GM21381 (cell line): Measurements from ENCODE around the gene CABP7.

Experiments
- ATAC-seq: cut with Tn5 transposase; IDR thresholded peaks from one replicate; pipeline ENCODE4 v1.9.1; 2021; ENCODE audit warnings: mild to moderate bottlenecking, moderate library complexity; ENCODE audit not compliant: unreplicated experiment

Gene CABP7

GRCh38 chr22:29722587-29722986 is 2.8 kb downstream of the CABP7 start:
- ATAC-seq = no peak

- no peak for ATAC-seq
Measured at GRCh38 chr22:29723766-29724165, 4.0 kb downstream of the CABP7 start.

- ATAC-seq = no peak
Measured at GRCh38 chr22:29724843-29725242, 5.0 kb downstream of the CABP7 start.

GRCh38 chr22:29726106-29726505 is 6.3 kb downstream of the CABP7 start:
- ATAC-seq = no peak

- no peak for ATAC-seq
Measured at GRCh38 chr22:29726512-29727130, 6.8 kb downstream of the CABP7 start.

GRCh38 chr22:29727131-29727523 is 7.3 kb downstream of the CABP7 start:
- ATAC-seq = no peak

GRCh38 chr22:29729161-29729560 is 9.4 kb downstream of the CABP7 start:
- ATAC-seq = no peak

GRCh38 chr22:29731058-29731850 is 11.5 kb downstream of the CABP7 start:
- no peak for ATAC-seq

- no peak for ATAC-seq
Measured at GRCh38 chr22:29732883-29733282, 13.1 kb downstream of the CABP7 start.

GRCh38 chr22:29733362-29734201 is 13.8 kb downstream of the CABP7 start:
- ATAC-seq = no peak

GRCh38 chr22:29734406-29734805 is 14.6 kb downstream of the CABP7 start:
- ATAC-seq = no peak

- no peak for ATAC-seq
Measured at GRCh38 chr22:29734838-29735237, 15.0 kb downstream of the CABP7 start.

- ATAC-seq = no peak
Measured at GRCh38 chr22:29735416-29735815, 15.6 kb downstream of the CABP7 start.

GRCh38 chr22:29737251-29738117 is 17.7 kb downstream of the CABP7 start:
- ATAC-seq = no peak

GRCh38 chr22:29738118-29738815 is 18.5 kb downstream of the CABP7 start:
- ATAC-seq = no peak

- ATAC-seq = no peak
Measured at GRCh38 chr22:29739346-29739875, 19.6 kb downstream of the CABP7 start.

- ATAC-seq = no peak
Measured at GRCh38 chr22:29740216-29740615, 20.4 kb downstream of the CABP7 start.

GRCh38 chr22:29741926-29742325 is 22.1 kb downstream of the CABP7 start:
- ATAC-seq = no peak

- no peak for ATAC-seq
Measured at GRCh38 chr22:29742326-29742725, 22.5 kb downstream of the CABP7 start.

- no peak for ATAC-seq
Measured at GRCh38 chr22:29744902-29745301, 25.1 kb downstream of the CABP7 start.
